Activated T-helper 17 cell treated with anti-CD3 and anti-CD28 coated beads, Interleukin-2, amount 50 U/mL, for 72 hours (primary cell): ENCODE results near the gene TRIM42. TPM values are rescaled to one million over a fixed set of nuclear protein-coding genes. Genes with fewer than 3 reads are reported as not detected.

Experiments
- ATAC-seq: fragments of 150-1000 bp; cut with Tn5 transposase; replicated peaks from 2 replicates; pipeline ENCODE4 v1.10.0; 2021; ENCODE audit warnings: mild to moderate bottlenecking, moderate library complexity
- H3K27ac Mint-ChIP-seq: one replicate; pipeline ENCODE4 v1.8.0; 2022; ENCODE audit warnings: mixed read lengths
- H3K27me3 Mint-ChIP-seq: one replicate; pipeline ENCODE4 v1.8.0; 2022; ENCODE audit warnings: mixed read lengths
- H3K36me3 Mint-ChIP-seq: one replicate; pipeline ENCODE4 v1.8.0; 2022; ENCODE audit warnings: low read depth, mild to moderate bottlenecking, mixed read lengths
- H3K4me1 Mint-ChIP-seq: one replicate; pipeline ENCODE4 v1.8.0; 2022; ENCODE audit warnings: mixed read lengths
- H3K4me3 Mint-ChIP-seq: one replicate; pipeline ENCODE4 v1.8.0; 2022; ENCODE audit warnings: mild to moderate bottlenecking, mixed read lengths
- H3K9me3 Mint-ChIP-seq: one replicate; pipeline ENCODE4 v1.8.0; 2022; ENCODE audit warnings: mixed read lengths
- total RNA-seq, 2 donors: library from RNA; stranded (reverse); gene quantifications; one replicate each; pipeline ENCODE4 v1.2.3, GENCODE V29; 2022

Gene TRIM42
- total RNA-seq, 2 donors from 2014 or later: not detected

GRCh38 chr3:140699516-140700231, 21.8 kb downstream of the TRIM42 start:
- Mint-ChIP-seq H3K27ac (no peak overlapping the region), H3K9me3 (no peaks in the 10 kb centered on the region), H3K36me3 (no peaks in the 10 kb centered on the region), H3K4me1 (no peaks in the 10 kb centered on the region), H3K27me3 (peaks cover 6% of the 10 kb centered on the region), H3K4me3 (no peak overlapping the region)
- no peak for ATAC-seq

DNA sequence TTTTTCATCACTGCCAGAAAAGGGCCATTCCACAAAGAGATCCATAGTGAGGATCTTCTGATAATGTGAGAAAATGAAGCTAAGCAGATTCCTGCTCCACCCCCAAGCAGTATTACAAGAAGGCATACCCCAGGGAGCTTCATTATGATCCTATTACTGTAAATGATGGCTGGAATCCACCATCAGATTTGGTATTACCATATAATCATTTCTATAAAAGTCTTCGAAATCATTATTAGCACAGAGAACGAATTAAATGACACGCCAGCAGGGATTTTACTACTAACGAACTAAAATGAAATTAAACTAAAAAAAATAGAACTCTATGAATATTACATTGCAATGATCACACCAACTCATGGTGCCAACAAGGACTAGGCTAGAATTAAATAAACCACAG, 24.4 kb downstream of the TRIM42 start:
- Mint-ChIP-seq H3K27me3 (peaks cover 6% of the 10 kb centered on the region), H3K9me3 (no peaks in the 10 kb centered on the region), H3K36me3 (no peaks in the 10 kb centered on the region), H3K27ac (no peak overlapping the region), H3K4me1 (no peaks in the 10 kb centered on the region), H3K4me3 (no peak overlapping the region)
- no peak for ATAC-seq

- Mint-ChIP-seq H3K9me3 (no peaks in the 10 kb centered on the region), H3K4me1 (no peaks in the 10 kb centered on the region), H3K4me3 (no peak overlapping the region), H3K27me3 (peaks cover 6% of the 10 kb centered on the region), H3K36me3 (no peaks in the 10 kb centered on the region), H3K27ac (no peak overlapping the region)
- no peak for ATAC-seq
Measured at GRCh38 chr3:140703496-140703895, 25.6 kb downstream of the TRIM42 start.

GRCh38 chr3:140704733-140705132, 26.9 kb downstream of the TRIM42 start:
- Mint-ChIP-seq H3K4me1 (no peaks in the 10 kb centered on the region), H3K36me3 (no peaks in the 10 kb centered on the region), H3K4me3 (no peak overlapping the region), H3K27ac (no peak overlapping the region), H3K9me3 (no peaks in the 10 kb centered on the region), H3K27me3 (peaks cover 6% of the 10 kb centered on the region)
- ATAC-seq: no peak

DNA sequence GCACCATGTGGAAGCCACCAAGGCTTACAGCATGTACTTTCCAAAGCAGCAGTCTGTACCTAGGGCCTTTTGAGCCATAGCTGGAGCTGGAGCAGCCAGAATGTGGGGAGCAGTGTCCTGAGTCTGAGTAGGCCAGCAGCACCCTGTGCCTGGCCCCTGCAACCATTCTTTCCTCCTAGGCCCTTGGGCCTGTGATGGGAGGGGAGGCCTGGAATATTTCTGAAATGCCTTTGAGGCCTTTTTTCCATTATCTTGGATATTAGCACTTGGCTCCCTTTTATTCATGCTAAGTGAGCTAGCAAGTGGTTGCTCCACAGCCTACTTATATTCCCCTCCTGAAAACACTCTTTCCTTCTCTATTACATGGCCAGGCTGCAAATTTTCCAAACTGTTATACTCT, 28.1 kb downstream of the TRIM42 start:
- Mint-ChIP-seq H3K4me3 (no peak overlapping the region), H3K27ac (no peak overlapping the region), H3K36me3 (no peaks in the 10 kb centered on the region), H3K9me3 (no peaks in the 10 kb centered on the region), H3K4me1 (no peaks in the 10 kb centered on the region), H3K27me3 (peaks cover 6% of the 10 kb centered on the region)
- ATAC-seq: no peak

GRCh38 chr3:140706360-140706759, 28.5 kb downstream of the TRIM42 start:
- H3K36me3 Mint-ChIP-seq: no peaks in the 10 kb centered on the region
- peaks cover 6% of the 10 kb centered on the region for H3K27me3 Mint-ChIP-seq
- no peaks in the 10 kb centered on the region for H3K9me3 Mint-ChIP-seq
- no peak for ATAC-seq
- no peak overlapping the region for H3K27ac Mint-ChIP-seq
- H3K4me3 Mint-ChIP-seq: no peak overlapping the region
- H3K4me1 Mint-ChIP-seq: no peaks in the 10 kb centered on the region

GRCh38 chr3:140708815-140709214, 31.0 kb downstream of the TRIM42 start:
- H3K27me3 Mint-ChIP-seq: no peaks in the 10 kb centered on the region
- no peaks in the 10 kb centered on the region for H3K9me3 Mint-ChIP-seq
- H3K4me1 Mint-ChIP-seq: no peaks in the 10 kb centered on the region

GRCh38 chr3:140709751-140710150, 31.9 kb downstream of the TRIM42 start:
- no peak for ATAC-seq
- no peaks in the 10 kb centered on the region for H3K36me3 Mint-ChIP-seq
- no peak overlapping the region for H3K27ac Mint-ChIP-seq
- no peaks in the 10 kb centered on the region for H3K9me3 Mint-ChIP-seq
- H3K27me3 Mint-ChIP-seq: peaks cover 3% of the 10 kb centered on the region
- H3K4me1 Mint-ChIP-seq: no peaks in the 10 kb centered on the region
- H3K4me3 Mint-ChIP-seq: no peak overlapping the region

More at GRCh38 chr3:140708815-140709214, 31.0 kb downstream of the TRIM42 start:
- Mint-ChIP-seq H3K27ac (no peak overlapping the region), H3K36me3 (no peaks in the 10 kb centered on the region), H3K4me3 (no peak overlapping the region)
- no peak for ATAC-seq

GRCh38 chr3:140710711-140711389, 33.0 kb downstream of the TRIM42 start:
- Mint-ChIP-seq H3K27ac (no peak overlapping the region), H3K4me3 (no peak overlapping the region), H3K36me3 (no peaks in the 10 kb centered on the region), H3K9me3 (no peaks in the 10 kb centered on the region), H3K27me3 (peaks cover 3% of the 10 kb centered on the region), H3K4me1 (no peaks in the 10 kb centered on the region)
- no peak for ATAC-seq

GRCh38 chr3:140711390-140712035, 33.6 kb downstream of the TRIM42 start:
- peaks cover 3% of the 10 kb centered on the region for H3K27me3 Mint-ChIP-seq

GRCh38 chr3:140712301-140712700, 34.4 kb downstream of the TRIM42 start:
- Mint-ChIP-seq H3K27me3 (peaks cover 8% of the 10 kb centered on the region), H3K27ac (no peak overlapping the region), H3K9me3 (no peaks in the 10 kb centered on the region), H3K4me1 (no peaks in the 10 kb centered on the region), H3K4me3 (no peak overlapping the region), H3K36me3 (no peaks in the 10 kb centered on the region)
- no peak for ATAC-seq

More at GRCh38 chr3:140711390-140712035, 33.6 kb downstream of the TRIM42 start:
- Mint-ChIP-seq H3K27ac (no peak overlapping the region), H3K9me3 (no peaks in the 10 kb centered on the region), H3K4me1 (no peaks in the 10 kb centered on the region), H3K4me3 (no peak overlapping the region), H3K36me3 (no peaks in the 10 kb centered on the region)
- ATAC-seq: no peak

- Mint-ChIP-seq H3K4me3 (no peak overlapping the region), H3K27me3 (peaks cover 8% of the 10 kb centered on the region), H3K27ac (no peak overlapping the region), H3K4me1 (no peaks in the 10 kb centered on the region), H3K9me3 (no peaks in the 10 kb centered on the region), H3K36me3 (no peaks in the 10 kb centered on the region)
- no peak for ATAC-seq
Measured at GRCh38 chr3:140715035-140715434, 37.2 kb downstream of the TRIM42 start.

DNA sequence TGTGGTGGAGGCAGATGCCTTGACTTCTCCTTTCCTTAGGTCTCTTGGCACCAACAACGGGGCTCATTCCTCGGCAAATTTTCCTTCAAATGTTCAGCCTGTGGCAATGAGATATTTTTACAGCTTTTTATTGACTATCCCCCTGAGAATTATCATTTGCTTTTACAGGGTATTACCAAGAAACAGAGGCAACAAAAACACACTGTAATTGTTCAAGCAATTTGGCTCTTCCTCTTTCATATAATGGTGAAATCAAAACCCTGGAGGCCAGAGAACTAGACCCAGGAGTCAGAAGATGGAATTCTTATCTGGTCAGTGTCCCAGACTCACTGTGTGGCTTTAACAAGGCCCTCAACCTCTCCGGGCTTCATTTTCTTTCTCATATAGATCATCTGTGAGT, 40.1 kb downstream of the TRIM42 start:
- no peaks in the 10 kb centered on the region for H3K36me3 Mint-ChIP-seq
- H3K27me3 Mint-ChIP-seq: peaks cover 9% of the 10 kb centered on the region
- no peak for ATAC-seq
- H3K27ac Mint-ChIP-seq: no peak overlapping the region
- no peak overlapping the region for H3K4me3 Mint-ChIP-seq
- H3K4me1 Mint-ChIP-seq: no peaks in the 10 kb centered on the region
- peaks cover 5% of the 10 kb centered on the region for H3K9me3 Mint-ChIP-seq

- Mint-ChIP-seq H3K27ac (no peak overlapping the region), H3K4me1 (no peaks in the 10 kb centered on the region), H3K9me3 (peaks cover 8% of the 10 kb centered on the region), H3K36me3 (no peaks in the 10 kb centered on the region), H3K27me3 (peaks cover 8% of the 10 kb centered on the region), H3K4me3 (no peak overlapping the region)
- no peak for ATAC-seq
Measured at GRCh38 chr3:140719841-140720614, 42.2 kb downstream of the TRIM42 start.
